NT2/D1 (cell line): ENCODE data around the gene MRPL34.

Experiments used
- DNase-seq: peaks from one replicate; pipeline ENCODE4 v3.0.0-alpha.2; 2011; ENCODE audit warnings: low read depth, low spot score
- H3K27me3 ChIP-seq: 2 replicates; pipeline ENCODE4 v1.6.0; 2011; ENCODE audit warnings: mild to moderate bottlenecking; ENCODE audit not compliant: insufficient read length, insufficient read depth
- H3K36me3 ChIP-seq: 2 replicates; pipeline ENCODE4 v1.6.1; 2011; ENCODE audit warnings: mild to moderate bottlenecking, low read length, mixed read lengths; ENCODE audit not compliant: insufficient read depth, insufficient read length
- H3K4me1 ChIP-seq: 2 replicates; pipeline ENCODE4 v1.5.1; 2011; ENCODE audit not compliant: insufficient read depth, insufficient read length
- H3K4me3 ChIP-seq: 2 replicates; pipeline ENCODE4 v1.5.1; 2011; ENCODE audit warnings: low read depth; ENCODE audit not compliant: insufficient read length
- H3K9ac ChIP-seq: 2 replicates; pipeline ENCODE4 v1.6.0; 2011; ENCODE audit warnings: low read depth; ENCODE audit not compliant: insufficient read length
- H3K9me3 ChIP-seq: 2 replicates; pipeline ENCODE4 v1.5.1; 2011; ENCODE audit warnings: mild to moderate bottlenecking, low read length; ENCODE audit not compliant: insufficient read depth
- SUZ12 ChIP-seq: IDR thresholded peaks from 2 replicates; pipeline ENCODE4 v1.6.1; 2011; ENCODE audit not compliant: insufficient read length, insufficient read depth; ENCODE audit errors: extremely low read depth
- YY1 ChIP-seq: IDR thresholded peaks from 2 replicates; pipeline ENCODE4 v1.6.1; 2011; ENCODE audit not compliant: insufficient read length, insufficient read depth
- ZNF274 ChIP-seq: IDR thresholded peaks from 2 replicates; pipeline ENCODE4 v1.6.1; 2011; ENCODE audit warnings: mild to moderate bottlenecking, low read depth, low read length

The MRPL34 gene

GRCh38 chr19:17296273-17296672 lies 9.4 kb upstream of the MRPL34 start:
- Histone ChIP-seq H3K36me3 (peaks cover 33% of the 10 kb centered on the region), H3K4me1 (peaks cover 7% of the 10 kb centered on the region), H3K27me3 (no peaks in the 10 kb centered on the region), H3K4me3 (no peak overlapping the region), H3K9ac (no peak overlapping the region), H3K9me3 (peaks cover 14% of the 10 kb centered on the region; the same call in 1 of the 2 replicates)
- DNase-seq: no peak
- no peak for TF ChIP-seq SUZ12
- no peak for TF ChIP-seq ZNF274
- TF ChIP-seq YY1: no peak

GRCh38 chr19:17296976-17297375 lies 8.7 kb upstream of the MRPL34 start:
- TF ChIP-seq ZNF274 (no peak), SUZ12 (no peak), YY1 (no peak)
- no peak for DNase-seq

GRCh38 chr19:17300992-17301619 lies 4.6 kb upstream of the MRPL34 start:
- no peak for TF ChIP-seq YY1
- no peak for TF ChIP-seq SUZ12
- TF ChIP-seq ZNF274: no peak
- no peaks in the 10 kb centered on the region for H3K27me3 ChIP-seq
- no peak for DNase-seq
- H3K4me3 ChIP-seq: no peak overlapping the region
- peaks cover 14% of the 10 kb centered on the region; the same call in 1 of the 2 replicates for H3K9me3 ChIP-seq
- H3K4me1 ChIP-seq: peaks cover 9% of the 10 kb centered on the region
- no peak overlapping the region for H3K9ac ChIP-seq
- peaks cover 25% of the 10 kb centered on the region for H3K36me3 ChIP-seq

More at GRCh38 chr19:17296976-17297375, 8.7 kb upstream of the MRPL34 start:
- Histone ChIP-seq H3K9me3 (peaks cover 14% of the 10 kb centered on the region; the same call in 1 of the 2 replicates), H3K36me3 (peaks cover 39% of the 10 kb centered on the region), H3K4me1 (peaks cover 11% of the 10 kb centered on the region), H3K27me3 (no peaks in the 10 kb centered on the region), H3K9ac (no peak overlapping the region), H3K4me3 (no peak overlapping the region)

- Histone ChIP-seq H3K27me3 (no peaks in the 10 kb centered on the region), H3K9ac (peak overlapping the region; percentile 80), H3K36me3 (peaks cover 22% of the 10 kb centered on the region), H3K4me1 (peaks cover 9% of the 10 kb centered on the region), H3K9me3 (peaks cover 10% of the 10 kb centered on the region; the same call in 1 of the 2 replicates), H3K4me3 (peak overlapping the region; percentile 61)
- TF ChIP-seq ZNF274 (no peak), YY1 (no peak), SUZ12 (no peak)
- no peak for DNase-seq
Measured at GRCh38 chr19:17302391-17303166, 3.1 kb upstream of the MRPL34 start.

GRCh38 chr19:17303167-17303939 lies 2.3 kb upstream of the MRPL34 start, which contains the start of gene ABHD8:
Gene ABHD8, minus strand, starts transcription at chr19:17303425. Its CDS starts 1,809 bp downstream, at chr19:17301616.
- TF ChIP-seq ZNF274 (no peak), SUZ12 (no peak), YY1 (no peak)
- peak within 1 kb of the TSS; percentile 80 for H3K9ac ChIP-seq
- H3K27me3 ChIP-seq: no peaks in the 10 kb centered on the region
- peak; percentile 97 for DNase-seq
- H3K36me3 ChIP-seq: peaks cover 19% of the 10 kb centered on the region
- H3K9me3 ChIP-seq: peaks cover 3% of the 10 kb centered on the region; the same call in 1 of the 2 replicates
- H3K4me3 ChIP-seq: peak within 1 kb of the TSS; percentile 61
- H3K4me1 ChIP-seq: peaks cover 9% of the 10 kb centered on the region

GRCh38 chr19:17303940-17304267 lies 1.8 kb upstream of the MRPL34 start:
- no peak overlapping the region for H3K9ac ChIP-seq
- H3K36me3 ChIP-seq: peaks cover 16% of the 10 kb centered on the region
- H3K4me3 ChIP-seq: no peak overlapping the region
- no peak for TF ChIP-seq YY1
- no peak for TF ChIP-seq SUZ12
- no peaks in the 10 kb centered on the region for H3K9me3 ChIP-seq
- no peak for DNase-seq
- H3K4me1 ChIP-seq: peaks cover 9% of the 10 kb centered on the region
- H3K27me3 ChIP-seq: no peaks in the 10 kb centered on the region
